Mesenchymal stem cell (in vitro differentiated cells and primary cell): ENCODE data around the gene RTEL1.

Experiments
- DNase-seq: peaks from one replicate; pipeline ENCODE4 v3.0.0-alpha.2; 2013
- H2AFZ ChIP-seq: one replicate; pipeline ENCODE4 v1.6.1; 2013; ENCODE audit warnings: low read depth, mild to moderate bottlenecking, control low read depth, inconsistent platforms, low read length, moderate library complexity
- H2AK5ac ChIP-seq: 2 replicates; pipeline ENCODE4 v1.6.1; 2013; ENCODE audit warnings: low read length, moderate library complexity, mild to moderate bottlenecking, inconsistent platforms; ENCODE audit not compliant: severe bottlenecking
- H2BK120ac ChIP-seq: one replicate; pipeline ENCODE4 v1.6.1; 2013; ENCODE audit warnings: low read depth, mild to moderate bottlenecking, inconsistent platforms, low read length, moderate library complexity
- H2BK12ac ChIP-seq, 2 experiments: one replicate each; pipeline ENCODE4 v1.6.1; 2013; ENCODE audit warnings: inconsistent platforms in 2 of 2, low read length in 2 of 2, mild to moderate bottlenecking in 2 of 2, moderate library complexity in 2 of 2, control low read depth in 1 of 2
- H2BK15ac ChIP-seq: one replicate; pipeline ENCODE4 v1.6.1; 2013; ENCODE audit warnings: mild to moderate bottlenecking, low read depth, inconsistent platforms; ENCODE audit not compliant: poor library complexity, severe bottlenecking
- H2BK5ac ChIP-seq: 2 replicates; pipeline ENCODE4 v1.6.1; 2013; ENCODE audit warnings: low read depth, mild to moderate bottlenecking, low read length, control low read depth, inconsistent platforms; ENCODE audit not compliant: poor library complexity, severe bottlenecking
- H3K14ac ChIP-seq, 2 experiments: one replicate each; pipeline ENCODE4 v1.6.1; 2013; ENCODE audit warnings: inconsistent platforms in 2 of 2, low read length in 2 of 2, control low read depth in 1 of 2, mild to moderate bottlenecking in 1 of 2, moderate library complexity in 1 of 2
- H3K18ac ChIP-seq, 2 experiments: one replicate each; pipeline ENCODE4 v1.6.1; 2013; ENCODE audit warnings: inconsistent platforms in 2 of 2, low read length in 2 of 2, control low read depth in 1 of 2, low read depth in 1 of 2, mild to moderate bottlenecking in 1 of 2
- H3K23ac ChIP-seq, 2 experiments: one replicate each; pipeline ENCODE4 v1.6.1; 2013; ENCODE audit warnings: inconsistent platforms in 2 of 2, low read length in 2 of 2, mild to moderate bottlenecking in 2 of 2, moderate library complexity in 2 of 2, control low read depth in 1 of 2
- H3K27ac ChIP-seq: 2 replicates; pipeline ENCODE4 v1.5.1; 2013; ENCODE audit warnings: mild to moderate bottlenecking, moderate library complexity, low read length, control low read depth, inconsistent platforms; ENCODE audit not compliant: poor library complexity, severe bottlenecking
- H3K27me3 ChIP-seq, 2 experiments: 2 replicates each; pipeline versions ENCODE4 v1.6.1 to v1.7.0; 2013; ENCODE audit warnings: low read length in 2 of 2, mild to moderate bottlenecking in 2 of 2, moderate library complexity in 2 of 2, control low read depth in 1 of 2, inconsistent platforms in 1 of 2; ENCODE audit not compliant: control insufficient read depth in 1 of 2, insufficient read depth in 1 of 2
- H3K36me3 ChIP-seq, 2 experiments: 2 replicates each; pipeline versions ENCODE4 v1.6.1 to v1.7.0; 2013; ENCODE audit warnings: low read length in 2 of 2, control low read depth in 1 of 2, inconsistent platforms in 1 of 2, low read depth in 1 of 2, mild to moderate bottlenecking in 1 of 2; ENCODE audit not compliant: insufficient read depth in 2 of 2, control insufficient read depth in 1 of 2
- H3K4ac ChIP-seq, 2 experiments: one replicate each; pipeline ENCODE4 v1.6.1; 2013; ENCODE audit warnings: inconsistent platforms in 2 of 2, low read length in 2 of 2, mild to moderate bottlenecking in 2 of 2, moderate library complexity in 2 of 2, control low read depth in 1 of 2, low read depth in 1 of 2
- H3K4me1 ChIP-seq: 2 replicates; pipeline ENCODE4 v1.6.1; 2013; ENCODE audit warnings: low read depth, low read length, control low read depth; ENCODE audit not compliant: control insufficient read depth, insufficient read depth
- H3K4me2 ChIP-seq: 2 replicates; pipeline ENCODE4 v1.6.1; 2013; ENCODE audit warnings: low read length, mild to moderate bottlenecking, inconsistent platforms; ENCODE audit not compliant: poor library complexity, severe bottlenecking
- H3K4me3 ChIP-seq, 2 experiments: 2 replicates each; pipeline versions ENCODE4 v1.5.1 to v1.7.0; 2013; ENCODE audit warnings: low read length in 2 of 2, mild to moderate bottlenecking in 2 of 2, control low read depth in 1 of 2, low read depth in 1 of 2; ENCODE audit not compliant: insufficient read depth in 1 of 2
- H3K79me1 ChIP-seq: replicated peaks from 2 replicates; pipeline ENCODE4 v1.6.1; 2013; ENCODE audit warnings: mild to moderate bottlenecking, control low read depth, low read length, inconsistent platforms; ENCODE audit not compliant: poor library complexity, severe bottlenecking
- H3K9ac ChIP-seq: 2 replicates; pipeline ENCODE4 v1.7.0; 2013; ENCODE audit warnings: mild to moderate bottlenecking, low read length, moderate library complexity
- H3K9me3 ChIP-seq: 2 replicates; pipeline ENCODE4 v1.7.0; 2013; ENCODE audit warnings: mild to moderate bottlenecking, low read length; ENCODE audit not compliant: control insufficient read depth
- H4K8ac ChIP-seq: one replicate; pipeline ENCODE4 v1.6.1; 2013; ENCODE audit warnings: inconsistent platforms, mild to moderate bottlenecking, low read length, moderate library complexity
- H4K91ac ChIP-seq: one replicate; pipeline ENCODE4 v1.6.1; 2013; ENCODE audit warnings: mild to moderate bottlenecking, low read length, inconsistent platforms
- WGBS: methylation state at CpG from one replicate; pipeline ENCODE4 v1.1.7; 2013; ENCODE audit warnings: mixed read lengths; 5-methylcytosine and 5-hydroxymethylcytosine counted together

The RTEL1 gene

DNA sequence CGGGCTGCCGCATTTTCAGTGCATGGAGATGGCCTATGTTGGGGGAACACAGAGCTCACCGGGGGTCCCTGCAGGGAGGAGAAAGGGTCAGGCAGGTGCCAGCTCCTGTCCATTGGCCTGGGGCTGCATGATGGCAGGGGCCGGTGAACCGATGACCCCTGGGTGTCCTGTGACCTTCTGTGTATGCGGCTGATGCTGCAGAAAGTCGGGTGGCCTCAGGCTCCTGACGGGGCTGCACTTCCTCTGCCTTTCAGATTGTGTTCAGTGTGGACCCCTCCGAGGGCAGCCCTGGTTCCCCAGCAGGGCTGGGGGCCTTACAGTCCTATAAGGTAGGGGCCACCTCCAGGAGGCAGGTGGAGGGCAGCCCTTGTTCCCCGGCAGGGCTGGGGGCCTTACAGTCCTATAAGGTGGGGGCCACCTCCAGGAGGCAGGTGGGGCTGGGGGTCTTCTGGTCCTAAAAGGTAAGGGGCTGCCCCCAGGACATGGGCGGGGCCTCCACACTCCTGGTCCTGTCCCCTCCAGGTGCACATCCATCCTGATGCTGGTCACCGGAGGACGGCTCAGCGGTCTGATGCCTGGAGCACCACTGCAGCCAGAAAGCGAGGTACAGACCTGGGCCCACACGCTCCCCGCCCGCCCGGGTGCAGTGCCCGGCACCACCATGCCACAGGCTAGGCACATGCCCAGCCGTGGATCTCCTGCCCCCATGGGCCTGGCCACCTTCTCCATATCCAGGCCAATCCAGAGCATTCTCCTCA lies 27.3 kb downstream of the RTEL1 start:
- Histone ChIP-seq H3K14ac (peak overlapping the region in 1 of 2 experiments; percentile 86), H4K91ac (peak overlapping the region; percentile 98), H3K79me1 (peaks cover 4% of the 10 kb centered on the region), H3K27me3 (no peaks in the 10 kb centered on the region), H2AFZ (no peak overlapping the region), H3K4me3 (no peak overlapping the region), H2BK120ac (peak overlapping the region; percentile 84), H2BK12ac (peak overlapping the region; percentile 74 to 96), H3K4ac (peak overlapping the region; percentile 69 to 75), H2BK5ac (no peak overlapping the region), H3K9me3 (no peaks in the 10 kb centered on the region), H4K8ac (peak overlapping the region; percentile 83), H3K36me3 (peaks cover 4 to 40% of the 10 kb centered on the region in 2 experiments), H3K4me2 (no peak overlapping the region), H3K18ac (peak overlapping the region; percentile 91 to 93), H3K27ac (no peak overlapping the region), H3K23ac (no peak overlapping the region), H3K4me1 (peaks cover 49% of the 10 kb centered on the region), H2AK5ac (peak overlapping the region; percentile 82), H2BK15ac (peak overlapping the region; percentile 95), H3K9ac (peak overlapping the region; percentile 76)
- WGBS: 95% methylated on average over 21 of the region's 21 CpGs
- no peak for DNase-seq

GRCh38 chr20:63686094-63686491 lies 28.0 kb downstream of the RTEL1 start:
- peak overlapping the region; percentile 74 to 96 for H2BK12ac ChIP-seq
- H3K4me3 ChIP-seq: no peak overlapping the region
- H2AFZ ChIP-seq: no peak overlapping the region
- peak overlapping the region; percentile 76 for H3K9ac ChIP-seq
- H3K4me1 ChIP-seq: peaks cover 52% of the 10 kb centered on the region
- H3K23ac ChIP-seq: no peak overlapping the region
- peaks cover 2 to 38% of the 10 kb centered on the region in 2 experiments for H3K36me3 ChIP-seq
- H3K27me3 ChIP-seq: no peaks in the 10 kb centered on the region
- peak overlapping the region; percentile 83 for H2BK120ac ChIP-seq
- H3K18ac ChIP-seq: peak overlapping the region; percentile 91 to 93
- peak overlapping the region; percentile 69 to 75 for H3K4ac ChIP-seq
- peak overlapping the region in 1 of 2 experiments; percentile 86 for H3K14ac ChIP-seq
- WGBS: 92% methylated on average over 24 of the region's 24 CpGs
- peaks cover 4% of the 10 kb centered on the region for H3K79me1 ChIP-seq
- H2BK5ac ChIP-seq: peak overlapping the region; percentile 4
- H3K9me3 ChIP-seq: no peaks in the 10 kb centered on the region
- H3K4me2 ChIP-seq: no peak overlapping the region
- peak overlapping the region; percentile 83 for H4K8ac ChIP-seq
- peak overlapping the region; percentile 98 for H2BK15ac ChIP-seq
- peak overlapping the region; percentile 82 for H2AK5ac ChIP-seq
- DNase-seq: no peak
- peak overlapping the region; percentile 88 for H3K27ac ChIP-seq
- peak overlapping the region; percentile 98 for H4K91ac ChIP-seq

- peak overlapping the region; percentile 96 for H2BK12ac ChIP-seq
- peak overlapping the region in 1 of 2 experiments; percentile 73 for H3K14ac ChIP-seq
- 36% methylated on average over 44 of the region's 45 CpGs for WGBS
These were observed 28.6 kb downstream of the RTEL1 start for GRCh38 chr20:63686492-63687321.

More at GRCh38 chr20:63686492-63687321, 28.6 kb downstream of the RTEL1 start:
- H3K18ac ChIP-seq: peak overlapping the region; percentile 91 to 93
- no peak overlapping the region for H3K4me2 ChIP-seq
- H3K4me3 ChIP-seq: no peak overlapping the region
- peak overlapping the region; percentile 83 for H2BK120ac ChIP-seq
- H4K91ac ChIP-seq: peak overlapping the region; percentile 98
- peak overlapping the region; percentile 76 for H3K9ac ChIP-seq
- H3K79me1 ChIP-seq: peaks cover 4% of the 10 kb centered on the region
- peak overlapping the region; percentile 8 for H2AFZ ChIP-seq
- H3K4me1 ChIP-seq: peaks cover 52% of the 10 kb centered on the region
- peak overlapping the region; percentile 84 for H2AK5ac ChIP-seq
- H4K8ac ChIP-seq: peak overlapping the region; percentile 96
- peak overlapping the region in 1 of 2 experiments; percentile 46 for H3K23ac ChIP-seq
- peak overlapping the region; percentile 98 for H2BK15ac ChIP-seq
- peak; percentile 96 for DNase-seq
- H3K27ac ChIP-seq: peak overlapping the region; percentile 88
- H3K4ac ChIP-seq: peak overlapping the region; percentile 69 to 87
- peaks cover under 1 to 34% of the 10 kb centered on the region in 2 experiments for H3K36me3 ChIP-seq
- no peaks in the 10 kb centered on the region for H3K9me3 ChIP-seq
- peak overlapping the region; percentile 26 for H2BK5ac ChIP-seq
- H3K27me3 ChIP-seq: no peaks in the 10 kb centered on the region
